HCT116 (cell line): ENCODE results near the gene TTLL7.

Experiments
- CTCF ChIP-seq, 3 experiments: fragments of 200-600 bp in 1 of 3; sonication (generic) in 1 of 3; IDR thresholded peaks in 2 of 3; conservative IDR thresholded peaks in 1 of 3; 2 replicates each; pipeline ENCODE4 v1.5.1; 2012 to 2017; ENCODE audit warnings: low read depth in 2 of 3, low read length in 2 of 3, antibody characterized with exemption in 1 of 3, borderline replicate concordance in 1 of 3, control low read depth in 1 of 3, mild to moderate bottlenecking in 1 of 3, mixed read lengths in 1 of 3, mixed run types in 1 of 3, moderate library complexity in 1 of 3; ENCODE audit not compliant: insufficient read depth in 1 of 3
- ELF1 ChIP-seq: IDR thresholded peaks from 2 replicates; pipeline ENCODE4 v1.6.1; 2012; ENCODE audit warnings: low read depth, borderline replicate concordance
- MAX ChIP-seq: IDR thresholded peaks from 2 replicates; pipeline ENCODE4 v1.6.1; 2012
- POLR2A ChIP-seq: IDR thresholded peaks from 2 replicates; pipeline ENCODE4 v1.7.0; 2011; ENCODE audit warnings: borderline replicate concordance; ENCODE audit not compliant: insufficient read depth, insufficient read length; ENCODE audit errors: extremely low read depth
- POLR2AphosphoS5 ChIP-seq: IDR thresholded peaks from 2 replicates; pipeline ENCODE4 v1.6.1; 2011; ENCODE audit warnings: mild to moderate bottlenecking, low read depth, low read length, moderate library complexity
- RAD21 ChIP-seq: IDR thresholded peaks from 2 replicates; pipeline ENCODE4 v1.6.1; 2012; ENCODE audit warnings: low read depth, mild to moderate bottlenecking
- REST ChIP-seq: IDR thresholded peaks from 2 replicates; pipeline ENCODE4 v1.6.1; 2012; ENCODE audit warnings: low read depth
- SIN3A ChIP-seq: IDR thresholded peaks from 2 replicates; pipeline ENCODE4 v1.6.1; 2012; ENCODE audit warnings: low read depth
- SP1 ChIP-seq: IDR thresholded peaks from 2 replicates; pipeline ENCODE4 v1.6.1; 2012; ENCODE audit warnings: low read depth
- TCF7L2 ChIP-seq: IDR thresholded peaks from 2 replicates; pipeline ENCODE4 v1.7.0; 2011; ENCODE audit warnings: borderline replicate concordance, inconsistent platforms; ENCODE audit not compliant: insufficient read depth, insufficient read length; ENCODE audit errors: extremely low read depth

GRCh38 chr1:83854456-83854855 is 144.5 kb downstream of the TTLL7 start:
- no peak for TF ChIP-seq CTCF (IDR thresholded peaks at IDR 0.05 in 2 of 3, conservative IDR thresholded peaks at IDR 0.05 in 1 of 3; ENCODE audit: borderline replicate concordance in 1 of 3, insufficient read depth in 1 of 3, low read depth in 2 of 3, low read length in 2 of 3)
- TF ChIP-seq SIN3A = no peak
- no peak for TF ChIP-seq REST
- TF ChIP-seq ELF1 = no peak
- no peak for TF ChIP-seq POLR2AphosphoS5
- TF ChIP-seq POLR2A = no peak
- TF ChIP-seq SP1 = no peak
- TF ChIP-seq RAD21 = no peak
- TF ChIP-seq TCF7L2 = no peak
- no peak for TF ChIP-seq MAX
